LoVo (cell line): ENCODE data around the gene CCS.
"Not testable (repeated sequence)": the region's sequence is repeated elsewhere in the genome, so short reads cannot be mapped to it uniquely, and the experiment has no call there.

ENCODE experiments used
- DNase-seq: peaks from one replicate; pipeline ENCODE4 v3.0.0-alpha.2; 2016; ENCODE audit warnings: low spot score

The CCS gene

GRCh38 chr11:66561178-66561974 lies 31.6 kb upstream of the CCS start:
- DNase-seq, result no peak

GRCh38 chr11:66561975-66562248 lies 31.1 kb upstream of the CCS start:
- DNase-seq, result no peak

- DNase-seq, result no peak
Observed at GRCh38 chr11:66562275-66562674, 30.7 kb upstream of the CCS start.

GRCh38 chr11:66562907-66563583 lies 29.9 kb upstream of the CCS start:
- no peak for DNase-seq

GRCh38 chr11:66563832-66564231 lies 29.2 kb upstream of the CCS start:
- DNase-seq, result no peak

- DNase-seq, result no peak
Observed at GRCh38 chr11:66564538-66564937, 28.4 kb upstream of the CCS start.

- no peak for DNase-seq
Observed at GRCh38 chr11:66564984-66565383, 28.0 kb upstream of the CCS start.

- no peak for DNase-seq
Observed at GRCh38 chr11:66566221-66566620, 26.8 kb upstream of the CCS start.

GRCh38 chr11:66567787-66568123 lies 25.2 kb upstream of the CCS start:
- no peak for DNase-seq

- no peak for DNase-seq
Observed at GRCh38 chr11:66568124-66568916, 24.7 kb upstream of the CCS start, which contains the start of gene CTSF. TSS of gene CTSF (minus strand) at chr11:66568606. CDS start at chr11:66568486, 120 bp downstream.

- no peak for DNase-seq
Observed at GRCh38 chr11:66569076-66569475, 23.9 kb upstream of the CCS start.

- no peak for DNase-seq
Observed at GRCh38 chr11:66570079-66570849, 22.7 kb upstream of the CCS start.

- DNase-seq, result no peak
Observed at GRCh38 chr11:66570850-66571180, 22.2 kb upstream of the CCS start.

- peak; percentile 21 for DNase-seq
Observed at GRCh38 chr11:66579017-66579606, 13.9 kb upstream of the CCS start.

GRCh38 chr11:66580803-66581202 lies 12.2 kb upstream of the CCS start:
- DNase-seq, result no peak

- no peak for DNase-seq
Observed at GRCh38 chr11:66581261-66581660, 11.7 kb upstream of the CCS start.

- not testable (repeated sequence) for DNase-seq
Observed at GRCh38 chr11:66582565-66583147, 10.3 kb upstream of the CCS start.

- not testable (repeated sequence) for DNase-seq
Observed at GRCh38 chr11:66585447-66585846, 7.5 kb upstream of the CCS start.

GRCh38 chr11:66586136-66586535 lies 6.8 kb upstream of the CCS start:
- DNase-seq, result no peak

GRCh38 chr11:66589315-66589714 lies 3.7 kb upstream of the CCS start:
- not testable (repeated sequence) for DNase-seq

- no peak for DNase-seq
Observed at GRCh38 chr11:66589996-66590675, 2.8 kb upstream of the CCS start.
